ENCODE data around the gene MCFD2. TPM values are rescaled to one million over a fixed set of nuclear protein-coding genes. Genes with fewer than 3 reads are reported as not detected.

Gene MCFD2
- total RNA-seq, 1 donor from 2014 or later, result 111 TPM

DNA sequence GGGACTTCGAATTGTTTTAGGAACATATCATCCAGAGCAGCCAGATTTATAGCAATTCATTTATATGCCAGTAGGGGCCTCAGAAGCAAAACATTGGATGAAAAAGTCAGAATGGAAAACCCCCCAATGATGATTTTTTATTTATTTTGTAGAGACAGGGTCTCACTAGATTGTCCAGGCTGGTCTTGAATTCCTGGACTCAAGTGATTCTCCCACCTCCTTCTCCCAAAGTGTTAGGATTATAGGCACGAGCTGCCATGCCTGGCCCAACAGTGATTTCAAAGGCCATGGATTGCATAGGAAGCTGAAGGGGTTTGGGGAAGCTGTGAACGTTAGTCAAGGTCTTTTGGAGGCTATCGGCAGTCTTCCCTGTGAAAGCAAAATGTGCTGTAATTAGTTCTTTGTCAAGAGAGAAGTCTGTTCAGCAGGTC, 21.9 kb upstream of the MCFD2 start:
- Mint-ChIP-seq H3K27ac (no peak overlapping the region), H3K4me1 (peaks cover 20% of the 10 kb centered on the region), H3K27me3 (ENCODE audit: insufficient read depth, low read depth) (peaks cover 8% of the 10 kb centered on the region), H3K4me3 (no peak overlapping the region), H3K9me3 (no peaks in the 10 kb centered on the region), H3K36me3 (peaks cover 5% of the 10 kb centered on the region)
- Histone ChIP-seq H3K9ac (no peak overlapping the region), H3K4me2 (no peak overlapping the region), H3K36me3 (no peaks in the 10 kb centered on the region), H3K27ac (no peak overlapping the region), H3F3A (ENCODE audit: low read depth) (peaks cover 22% of the 10 kb centered on the region), H3K27me3 (peaks cover 3% of the 10 kb centered on the region), H3K9me3 (ENCODE audit: low read depth) (no peaks in the 10 kb centered on the region), H2AFZ (replicated peaks) (no peak overlapping the region), H3K4me3 (no peak overlapping the region), H3K4me1 (peaks cover 9% of the 10 kb centered on the region), H3K79me2 (ENCODE audit: low read depth) (no peaks in the 10 kb centered on the region), H4K20me1 (ENCODE audit: low read depth) (peaks cover 11% of the 10 kb centered on the region)
- DNase-seq (ENCODE audit: low spot score), result no peak
- TF ChIP-seq, protein P1, sequence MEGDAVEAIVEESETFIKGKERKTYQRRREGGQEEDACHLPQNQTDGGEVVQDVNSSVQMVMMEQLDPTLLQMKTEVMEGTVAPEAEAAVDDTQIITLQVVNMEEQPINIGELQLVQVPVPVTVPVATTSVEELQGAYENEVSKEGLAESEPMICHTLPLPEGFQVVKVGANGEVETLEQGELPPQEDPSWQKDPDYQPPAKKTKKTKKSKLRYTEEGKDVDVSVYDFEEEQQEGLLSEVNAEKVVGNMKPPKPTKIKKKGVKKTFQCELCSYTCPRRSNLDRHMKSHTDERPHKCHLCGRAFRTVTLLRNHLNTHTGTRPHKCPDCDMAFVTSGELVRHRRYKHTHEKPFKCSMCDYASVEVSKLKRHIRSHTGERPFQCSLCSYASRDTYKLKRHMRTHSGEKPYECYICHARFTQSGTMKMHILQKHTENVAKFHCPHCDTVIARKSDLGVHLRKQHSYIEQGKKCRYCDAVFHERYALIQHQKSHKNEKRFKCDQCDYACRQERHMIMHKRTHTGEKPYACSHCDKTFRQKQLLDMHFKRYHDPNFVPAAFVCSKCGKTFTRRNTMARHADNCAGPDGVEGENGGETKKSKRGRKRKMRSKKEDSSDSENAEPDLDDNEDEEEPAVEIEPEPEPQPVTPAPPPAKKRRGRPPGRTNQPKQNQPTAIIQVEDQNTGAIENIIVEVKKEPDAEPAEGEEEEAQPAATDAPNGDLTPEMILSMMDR (IDR thresholded peaks at IDR 0.05), result peak; percentile 37
- TF ChIP-seq EZH2 (IDR thresholded peaks at IDR 0.05) (no peak), EZH2phosphoT487 (IDR thresholded peaks at IDR 0.05) (no peak)

DNA sequence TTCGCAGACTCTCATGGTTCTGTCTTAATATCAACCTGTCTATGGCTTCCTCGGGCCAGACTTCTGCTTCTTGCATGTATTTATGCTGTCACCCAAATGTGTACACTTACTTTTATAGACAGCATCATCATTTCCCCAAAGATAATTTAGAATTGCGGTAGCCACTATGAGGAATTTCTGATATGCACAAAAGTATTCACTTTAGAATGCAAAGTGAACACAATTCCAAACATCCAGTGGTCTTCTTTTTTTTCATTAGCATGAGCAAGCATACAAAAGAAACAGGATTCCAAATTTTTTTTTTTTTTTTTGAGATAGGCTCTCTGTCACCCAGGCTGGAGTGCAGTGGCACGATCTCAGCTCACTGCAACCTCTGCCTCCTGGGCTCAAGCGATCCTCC, 21.0 kb upstream of the MCFD2 start:
- H3K36me3 ChIP-seq, result no peaks in the 10 kb centered on the region
- Mint-ChIP-seq H3K4me3 (no peak overlapping the region), H3K9me3 (no peaks in the 10 kb centered on the region), H3K4me1 (peaks cover 12% of the 10 kb centered on the region), H3K36me3 (peaks cover 8% of the 10 kb centered on the region), H3K27me3 (ENCODE audit: insufficient read depth, low read depth) (peaks cover 2% of the 10 kb centered on the region), H3K27ac (no peak overlapping the region)
- H3K27me3 ChIP-seq, result no peaks in the 10 kb centered on the region
- no peak overlapping the region for H3K4me3 ChIP-seq
- TF ChIP-seq EZH2 (IDR thresholded peaks at IDR 0.05) (no peak), EZH2phosphoT487 (IDR thresholded peaks at IDR 0.05) (no peak)
- TF ChIP-seq, protein P1 (IDR thresholded peaks at IDR 0.05), result no peak
- no peak overlapping the region for H3K27ac ChIP-seq
- peaks cover 17% of the 10 kb centered on the region for H3F3A ChIP-seq (ENCODE audit: low read depth)
- peaks cover 2% of the 10 kb centered on the region for H4K20me1 ChIP-seq (ENCODE audit: low read depth)
- H3K4me2 ChIP-seq, result no peak overlapping the region
- H3K9ac ChIP-seq, result no peak overlapping the region
- H3K9me3 ChIP-seq (ENCODE audit: low read depth), result no peaks in the 10 kb centered on the region
- no peaks in the 10 kb centered on the region for H3K4me1 ChIP-seq
- H3K79me2 ChIP-seq (ENCODE audit: low read depth), result no peaks in the 10 kb centered on the region
- H2AFZ ChIP-seq (replicated peaks), result no peak overlapping the region
- no peak for DNase-seq (ENCODE audit: low spot score)

DNA sequence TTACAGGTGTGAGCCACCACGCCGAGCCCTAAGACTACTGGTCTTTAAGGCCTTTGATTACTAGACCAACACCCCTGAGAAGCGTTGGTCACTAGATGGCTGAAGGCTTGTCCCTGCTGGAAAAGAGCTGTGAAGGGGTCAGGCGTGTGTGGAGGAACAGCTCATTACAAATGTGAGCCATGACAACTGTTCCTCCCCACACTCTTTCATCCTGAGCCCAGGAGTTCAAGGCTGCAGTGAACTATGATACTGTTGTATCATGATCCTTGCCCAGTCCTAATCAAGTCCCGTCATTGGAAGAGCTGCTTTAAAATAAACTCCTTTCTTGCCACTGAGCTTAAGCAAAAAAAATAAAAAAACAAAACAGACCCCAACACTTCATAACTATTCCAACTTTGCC, 19.5 kb upstream of the MCFD2 start:
- Histone ChIP-seq H3K4me2 (no peak overlapping the region), H3F3A (ENCODE audit: low read depth) (peaks cover 7% of the 10 kb centered on the region), H2AFZ (replicated peaks) (no peak overlapping the region), H3K4me3 (no peak overlapping the region), H3K27ac (no peak overlapping the region), H4K20me1 (ENCODE audit: low read depth) (no peaks in the 10 kb centered on the region), H3K9ac (no peak overlapping the region), H3K36me3 (no peaks in the 10 kb centered on the region), H3K9me3 (ENCODE audit: low read depth) (no peaks in the 10 kb centered on the region), H3K4me1 (no peaks in the 10 kb centered on the region), H3K79me2 (ENCODE audit: low read depth) (no peaks in the 10 kb centered on the region), H3K27me3 (no peaks in the 10 kb centered on the region)
- Mint-ChIP-seq H3K27me3 (ENCODE audit: insufficient read depth, low read depth) (no peaks in the 10 kb centered on the region), H3K4me1 (peaks cover 7% of the 10 kb centered on the region), H3K27ac (no peak overlapping the region), H3K36me3 (peaks cover 8% of the 10 kb centered on the region), H3K4me3 (no peak overlapping the region), H3K9me3 (no peaks in the 10 kb centered on the region)
- TF ChIP-seq EZH2phosphoT487 (IDR thresholded peaks at IDR 0.05), result no peak
- TF ChIP-seq, protein P1 (IDR thresholded peaks at IDR 0.05), result no peak
- TF ChIP-seq EZH2 (IDR thresholded peaks at IDR 0.05), result no peak
- DNase-seq (ENCODE audit: low spot score), result no peak

All from neural progenitor cell (in vitro differentiated cells).